Parathyroid adenoma (tissue), 2 donors: ENCODE results near the gene ZNF398.
"Not testable (repeated sequence)": the region's sequence is repeated elsewhere in the genome, so short reads cannot be mapped to it uniquely, and the experiment has no call there.

ENCODE experiments used
- H2AFZ ChIP-seq: fragments of 300-600 bp; sonication (generic); one replicate; pipeline ENCODE4 v1.7.0; 2017; ENCODE audit warnings: antibody characterized with exemption, mild to moderate bottlenecking
- H3K27ac ChIP-seq: fragments of 300-600 bp; sonication (generic); one replicate; pipeline ENCODE4 v1.7.0; 2017
- H3K27me3 ChIP-seq: fragments of 300-600 bp; sonication (generic); one replicate; pipeline ENCODE4 v1.7.0; 2017; ENCODE audit warnings: low read length; ENCODE audit not compliant: control insufficient read depth, insufficient read depth
- H3K36me3 ChIP-seq: fragments of 300-600 bp; sonication (generic); one replicate; pipeline ENCODE4 v1.7.0; 2017; ENCODE audit warnings: low read length; ENCODE audit not compliant: control insufficient read depth, insufficient read depth
- H3K4me1 ChIP-seq: fragments of 300-600 bp; sonication (generic); one replicate; pipeline ENCODE4 v1.7.0; 2017; ENCODE audit warnings: control low read depth
- H3K4me2 ChIP-seq: fragments of 300-600 bp; sonication (generic); one replicate; pipeline ENCODE4 v1.7.0; 2017; ENCODE audit warnings: low read length
- H3K4me3 ChIP-seq: fragments of 300-600 bp; sonication (generic); one replicate; pipeline ENCODE4 v1.7.0; 2017; ENCODE audit warnings: low read depth, low read length
- H3K79me2 ChIP-seq: fragments of 300-600 bp; sonication (generic); one replicate; pipeline ENCODE4 v1.7.0; 2017; ENCODE audit warnings: control low read depth
- H3K9ac ChIP-seq: fragments of 300-600 bp; sonication (generic); one replicate; pipeline ENCODE4 v1.7.0; 2017; ENCODE audit warnings: mild to moderate bottlenecking
- H3K9me3 ChIP-seq: fragments of 300-600 bp; sonication (generic); one replicate; pipeline ENCODE4 v1.7.0; 2017; ENCODE audit warnings: low read length; ENCODE audit not compliant: control insufficient read depth
- CTCF ChIP-seq: fragments of 300-600 bp; sonication (generic); IDR thresholded peaks from one replicate; pipeline ENCODE4 v1.7.0; 2017; ENCODE audit warnings: antibody characterized with exemption, mild to moderate bottlenecking
- donor health status: primary hyperparathyroidism.

ZNF398 gene

GRCh38 chr7:149223761-149224160, 76.5 kb downstream of the ZNF398 start:
- Histone ChIP-seq H3K36me3 (no peaks in the 10 kb centered on the region), H3K27me3 (no peaks in the 10 kb centered on the region), H3K4me1 (no peaks in the 10 kb centered on the region), H3K79me2 (no peaks in the 10 kb centered on the region), H3K9me3 (no peaks in the 10 kb centered on the region), H3K4me3 (no peak overlapping the region), H2AFZ (no peak overlapping the region), H3K9ac (no peak overlapping the region), H3K4me2 (no peak overlapping the region), H3K27ac (no peak overlapping the region)
- no peak for TF ChIP-seq CTCF

GRCh38 chr7:149224352-149224751, 77.1 kb downstream of the ZNF398 start:
- Histone ChIP-seq H3K36me3 (no peaks in the 10 kb centered on the region), H3K4me2 (no peak overlapping the region), H3K27ac (no peak overlapping the region), H3K9me3 (no peaks in the 10 kb centered on the region), H3K4me1 (no peaks in the 10 kb centered on the region), H3K27me3 (no peaks in the 10 kb centered on the region), H3K79me2 (no peaks in the 10 kb centered on the region), H3K9ac (no peak overlapping the region), H3K4me3 (no peak overlapping the region), H2AFZ (no peak overlapping the region)
- no peak for TF ChIP-seq CTCF

GRCh38 chr7:149225106-149225505, 77.9 kb downstream of the ZNF398 start:
- Histone ChIP-seq H3K27ac (no peak overlapping the region), H3K4me2 (no peak overlapping the region), H3K4me3 (no peak overlapping the region), H2AFZ (no peak overlapping the region), H3K27me3 (no peaks in the 10 kb centered on the region), H3K36me3 (no peaks in the 10 kb centered on the region), H3K4me1 (no peaks in the 10 kb centered on the region), H3K9me3 (no peaks in the 10 kb centered on the region), H3K79me2 (no peaks in the 10 kb centered on the region), H3K9ac (no peak overlapping the region)
- no peak for TF ChIP-seq CTCF

GRCh38 chr7:149225656-149226055, 78.4 kb downstream of the ZNF398 start:
- H3K4me2 ChIP-seq = no peak overlapping the region
- H2AFZ ChIP-seq = no peak overlapping the region
- no peak overlapping the region for H3K4me3 ChIP-seq
- no peak overlapping the region for H3K9ac ChIP-seq
- H3K27ac ChIP-seq = no peak overlapping the region
- H3K79me2 ChIP-seq = no peaks in the 10 kb centered on the region
- no peaks in the 10 kb centered on the region for H3K4me1 ChIP-seq
- TF ChIP-seq CTCF = no peak
- no peaks in the 10 kb centered on the region for H3K9me3 ChIP-seq
- H3K27me3 ChIP-seq = no peaks in the 10 kb centered on the region
- no peaks in the 10 kb centered on the region for H3K36me3 ChIP-seq

- not testable (repeated sequence) for H3K27ac ChIP-seq, H3K4me1 ChIP-seq, H3K9me3 ChIP-seq, H3K4me2 ChIP-seq, H2AFZ ChIP-seq, H3K79me2 ChIP-seq, H3K27me3 ChIP-seq, H3K4me3 ChIP-seq, H3K9ac ChIP-seq, H3K36me3 ChIP-seq
These were observed 79.1 kb downstream of the ZNF398 start for GRCh38 chr7:149226366-149226765.
